ENCODE results near the gene SLC9A9.

- no peak for TF ChIP-seq CTCF (IDR thresholded peaks at IDR 0.05)
- TF ChIP-seq EP300 (IDR thresholded peaks at IDR 0.05; ENCODE audit: low read depth), result no peak
- TF ChIP-seq POLR2AphosphoS5 (IDR thresholded peaks at IDR 0.05), result no peak
- TF ChIP-seq POLR2A (IDR thresholded peaks at IDR 0.05), result no peak
Measured at GRCh38 chr3:143408771-143409170, 439.5 kb downstream of the SLC9A9 start.

Data from transverse colon (tissue), 4 donors.